WTC11 (cell line): ENCODE measurements around the gene SHANK1. TPM values are rescaled to one million over a fixed set of nuclear protein-coding genes. Genes with fewer than 3 reads are reported as not detected.

ENCODE experiments used
- ATAC-seq: fragments of 200-7000 bp; cut with Tn5 transposase; 2 replicates; pipeline ENCODE4 v1.10.0; 2021; ENCODE audit warnings: mild to moderate bottlenecking, moderate library complexity
- CTCF ChIA-PET: fragments of 300-600 bp; sonication (Branson Sonifier 250); formaldehyde crosslinking; loops from one replicate; lab custom pipeline; 2021; ENCODE audit warnings: antibody characterized with exemption; lab: Charles Lee
- POLR2A ChIA-PET: fragments of 350-600 bp; sonication (Branson Sonifier 250); formaldehyde crosslinking; loops from one replicate; lab custom pipeline; 2021; ENCODE audit warnings: antibody characterized with exemption; lab: Charles Lee
- DNase-seq: peaks from one replicate; pipeline ENCODE4 v3.0.0; 2021; ENCODE audit warnings: low spot score
- H3K27ac Mint-ChIP-seq: 2 replicates; pipeline ENCODE4 v1.8.0; 2021; ENCODE audit warnings: mixed read lengths
- H3K27me3 Mint-ChIP-seq: 2 replicates; pipeline ENCODE4 v1.8.0; 2021; ENCODE audit warnings: low read depth, mild to moderate bottlenecking, moderate library complexity, mixed read lengths
- H3K36me3 Mint-ChIP-seq: 2 replicates; pipeline ENCODE4 v1.8.0; 2021; ENCODE audit warnings: mixed read lengths
- H3K4me1 Mint-ChIP-seq: 2 replicates; pipeline ENCODE4 v1.8.0; 2022; ENCODE audit warnings: mixed read lengths
- H3K4me3 Mint-ChIP-seq: 2 replicates; pipeline ENCODE4 v1.8.0; 2021; ENCODE audit warnings: mild to moderate bottlenecking, moderate library complexity, mixed read lengths
- H3K9me3 Mint-ChIP-seq: 2 replicates; pipeline ENCODE4 v1.8.0; 2021; ENCODE audit warnings: mixed read lengths
- CREB1 ChIP-seq: sonication (generic); formaldehyde crosslinking; IDR thresholded peaks from 2 replicates; pipeline ENCODE4 v1.8.0; 2023; ENCODE audit warnings: mild to moderate bottlenecking, missing genetic modification reagents
- ESRRA ChIP-seq: sonication (generic); formaldehyde crosslinking; IDR thresholded peaks from 2 replicates; pipeline ENCODE4 v1.8.1; 2022; ENCODE audit warnings: mild to moderate bottlenecking, missing genetic modification reagents, borderline replicate concordance
- FOXK1 ChIP-seq: sonication (generic); formaldehyde crosslinking; IDR thresholded peaks from 2 replicates; pipeline ENCODE4 v1.8.0; 2022; ENCODE audit warnings: mild to moderate bottlenecking, moderate library complexity, missing genetic modification reagents
- FOXP1 ChIP-seq: sonication (generic); formaldehyde crosslinking; IDR thresholded peaks from 2 replicates; pipeline ENCODE4 v1.8.0; 2022; ENCODE audit warnings: missing genetic modification reagents, mild to moderate bottlenecking, moderate library complexity, borderline replicate concordance
- GRHL2 ChIP-seq: fragments of 250-450 bp; sonication (Bioruptor Pico); IDR thresholded peaks from 2 replicates; pipeline ENCODE4 v1.8.0; 2022; ENCODE audit warnings: mild to moderate bottlenecking, moderate library complexity; ENCODE audit not compliant: insufficient replicate concordance, severe bottlenecking
- GTF2I ChIP-seq: fragments of 250-450 bp; sonication (Bioruptor Pico); conservative IDR thresholded peaks from 2 replicates; pipeline ENCODE4 v1.4.0; 2021; ENCODE audit warnings: mild to moderate bottlenecking
- HMGA2 ChIP-seq: fragments of 250-450 bp; sonication (Bioruptor Pico); IDR thresholded peaks from 2 replicates; pipeline ENCODE4 v1.4.0; 2021; ENCODE audit warnings: mild to moderate bottlenecking, moderate library complexity
- JUN ChIP-seq: sonication (generic); formaldehyde crosslinking; IDR thresholded peaks from 2 replicates; pipeline ENCODE4 v1.8.0; 2023; ENCODE audit warnings: mild to moderate bottlenecking, missing genetic modification reagents
- NFYB ChIP-seq: sonication (generic); formaldehyde crosslinking; conservative IDR thresholded peaks from 2 replicates; pipeline ENCODE4 v1.8.0; 2022; ENCODE audit warnings: low read depth, missing genetic modification reagents
- RELA ChIP-seq: sonication (generic); formaldehyde crosslinking; IDR thresholded peaks from 2 replicates; pipeline ENCODE4 v1.8.1; 2022; ENCODE audit warnings: missing genetic modification reagents, mild to moderate bottlenecking, borderline replicate concordance
- RORB ChIP-seq: fragments of 250-450 bp; sonication (Bioruptor Pico); IDR thresholded peaks from 2 replicates; pipeline ENCODE4 v1.9.0; 2021; ENCODE audit warnings: mild to moderate bottlenecking
- SMAD4 ChIP-seq: sonication (generic); formaldehyde crosslinking; IDR thresholded peaks from 2 replicates; pipeline ENCODE4 v1.8.0; 2022; ENCODE audit warnings: mild to moderate bottlenecking, missing genetic modification reagents
- TP53 ChIP-seq: sonication (generic); formaldehyde crosslinking; IDR thresholded peaks from 2 replicates; pipeline ENCODE4 v1.8.1; 2023; ENCODE audit warnings: mild to moderate bottlenecking, missing genetic modification reagents
- ZBTB21 ChIP-seq: sonication (generic); formaldehyde crosslinking; IDR thresholded peaks from 2 replicates; pipeline ENCODE4 v1.8.1; 2023; ENCODE audit warnings: mild to moderate bottlenecking, missing genetic modification reagents, borderline replicate concordance
- ZBTB43 ChIP-seq: sonication (generic); formaldehyde crosslinking; IDR thresholded peaks from 2 replicates; pipeline ENCODE4 v1.8.1; 2023; ENCODE audit warnings: mild to moderate bottlenecking, missing genetic modification reagents
- ZNF121 ChIP-seq: sonication (generic); formaldehyde crosslinking; IDR thresholded peaks from 2 replicates; pipeline ENCODE4 v1.8.0; 2023; ENCODE audit warnings: missing genetic modification reagents
- ZNF396 ChIP-seq: fragments of 250-450 bp; sonication (Bioruptor Pico); IDR thresholded peaks from 2 replicates; pipeline ENCODE4 v1.8.0; 2021; ENCODE audit warnings: mild to moderate bottlenecking, moderate library complexity, borderline replicate concordance
- ZNF416 ChIP-seq: fragments of 250-450 bp; sonication (Bioruptor Pico); IDR thresholded peaks from 2 replicates; pipeline ENCODE4 v1.9.0; 2021; ENCODE audit warnings: mild to moderate bottlenecking, inconsistent platforms
- total RNA-seq: library from RNA; stranded (reverse); gene quantifications from 3 replicates; pipeline ENCODE4 v1.2.3, GENCODE V29; 2021
- TF ChIP-seq, protein P1 (sequence below): sonication (generic); formaldehyde crosslinking; IDR thresholded peaks from 2 replicates; pipeline ENCODE4 v1.8.1; 2022; ENCODE audit warnings: low read depth, mild to moderate bottlenecking, moderate library complexity, missing genetic modification reagents, borderline replicate concordance
- TF ChIP-seq, protein P2 (sequence below): sonication (generic); formaldehyde crosslinking; IDR thresholded peaks from 2 replicates; pipeline ENCODE4 v1.8.1; 2022; ENCODE audit warnings: mild to moderate bottlenecking, moderate library complexity, missing genetic modification reagents
- TF ChIP-seq, protein P3 (sequence below): sonication (generic); formaldehyde crosslinking; IDR thresholded peaks from 2 replicates; pipeline ENCODE4 v1.8.0; 2022; ENCODE audit warnings: mild to moderate bottlenecking, missing genetic modification reagents

SHANK1 gene
- total RNA-seq, 1 experiment from 2014 or later = 8.7 TPM

DNA sequence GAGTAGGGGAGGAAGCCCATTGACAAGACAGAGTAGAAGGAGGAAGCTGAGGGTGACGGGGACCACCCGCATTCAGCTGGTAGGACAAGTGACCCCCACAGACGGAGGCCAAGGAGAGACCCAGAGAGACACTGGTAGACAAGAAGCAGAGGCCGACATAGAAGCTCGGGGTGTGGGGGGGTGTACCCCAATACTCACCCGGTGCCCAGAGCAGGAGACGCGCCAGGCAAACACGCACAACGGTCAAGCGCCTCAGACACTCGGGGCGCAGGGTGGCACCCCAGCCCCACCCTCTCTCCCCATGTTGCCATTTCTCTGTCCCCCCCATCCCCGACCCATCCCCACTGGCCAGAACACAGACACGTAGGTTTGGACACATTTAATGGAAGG lies 23.5 kb downstream of the SHANK1 start:
- ChIA-PET CTCF (interaction anchor here (0.6 to 2.4 kb wide), 12 partner anchors 8 to 230 kb away, joined by 3 to 14 read pairs (median 6); no protein-coding TSS in a partner anchor), POLR2A (no interaction called here)
- DNase-seq (no peak), ATAC-seq (no peak)
- H3K27me3 Mint-ChIP-seq = peaks cover 91% of the 10 kb centered on the region
- H3K4me1 Mint-ChIP-seq = peaks cover 16% of the 10 kb centered on the region
- H3K4me3 Mint-ChIP-seq = peak overlapping the region; percentile 61; the same call in 1 of the 2 replicates
- H3K27ac Mint-ChIP-seq = no peak overlapping the region
- H3K36me3 Mint-ChIP-seq = no peaks in the 10 kb centered on the region
- no peaks in the 10 kb centered on the region for H3K9me3 Mint-ChIP-seq
- TF ChIP-seq ZNF396 (no peak), RELA (CRISPR knock-in tag) (no peak), SMAD4 (no peak), HMGA2 (CRISPR knock-in tag) (no peak), ZNF416 (CRISPR knock-in tag) (no peak), ESRRA (no peak), CREB1 (CRISPR knock-in tag) (no peak), RORB (no peak), NFYB (CRISPR knock-in tag) (no peak), ZBTB43 (CRISPR knock-in tag) (no peak), GRHL2 (no peak), GTF2I (CRISPR knock-in tag) (no peak), JUN (CRISPR knock-in tag) (no peak)
- TF ChIP-seq, protein P1, sequence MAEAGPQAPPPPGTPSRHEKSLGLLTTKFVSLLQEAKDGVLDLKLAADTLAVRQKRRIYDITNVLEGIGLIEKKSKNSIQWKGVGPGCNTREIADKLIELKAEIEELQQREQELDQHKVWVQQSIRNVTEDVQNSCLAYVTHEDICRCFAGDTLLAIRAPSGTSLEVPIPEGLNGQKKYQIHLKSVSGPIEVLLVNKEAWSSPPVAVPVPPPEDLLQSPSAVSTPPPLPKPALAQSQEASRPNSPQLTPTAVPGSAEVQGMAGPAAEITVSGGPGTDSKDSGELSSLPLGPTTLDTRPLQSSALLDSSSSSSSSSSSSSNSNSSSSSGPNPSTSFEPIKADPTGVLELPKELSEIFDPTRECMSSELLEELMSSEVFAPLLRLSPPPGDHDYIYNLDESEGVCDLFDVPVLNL (CRISPR knock-in tag) = no peak
- TF ChIP-seq, protein P2, sequence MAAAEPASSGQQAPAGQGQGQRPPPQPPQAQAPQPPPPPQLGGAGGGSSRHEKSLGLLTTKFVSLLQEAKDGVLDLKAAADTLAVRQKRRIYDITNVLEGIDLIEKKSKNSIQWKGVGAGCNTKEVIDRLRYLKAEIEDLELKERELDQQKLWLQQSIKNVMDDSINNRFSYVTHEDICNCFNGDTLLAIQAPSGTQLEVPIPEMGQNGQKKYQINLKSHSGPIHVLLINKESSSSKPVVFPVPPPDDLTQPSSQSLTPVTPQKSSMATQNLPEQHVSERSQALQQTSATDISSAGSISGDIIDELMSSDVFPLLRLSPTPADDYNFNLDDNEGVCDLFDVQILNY (CRISPR knock-in tag) = no peak

DNA sequence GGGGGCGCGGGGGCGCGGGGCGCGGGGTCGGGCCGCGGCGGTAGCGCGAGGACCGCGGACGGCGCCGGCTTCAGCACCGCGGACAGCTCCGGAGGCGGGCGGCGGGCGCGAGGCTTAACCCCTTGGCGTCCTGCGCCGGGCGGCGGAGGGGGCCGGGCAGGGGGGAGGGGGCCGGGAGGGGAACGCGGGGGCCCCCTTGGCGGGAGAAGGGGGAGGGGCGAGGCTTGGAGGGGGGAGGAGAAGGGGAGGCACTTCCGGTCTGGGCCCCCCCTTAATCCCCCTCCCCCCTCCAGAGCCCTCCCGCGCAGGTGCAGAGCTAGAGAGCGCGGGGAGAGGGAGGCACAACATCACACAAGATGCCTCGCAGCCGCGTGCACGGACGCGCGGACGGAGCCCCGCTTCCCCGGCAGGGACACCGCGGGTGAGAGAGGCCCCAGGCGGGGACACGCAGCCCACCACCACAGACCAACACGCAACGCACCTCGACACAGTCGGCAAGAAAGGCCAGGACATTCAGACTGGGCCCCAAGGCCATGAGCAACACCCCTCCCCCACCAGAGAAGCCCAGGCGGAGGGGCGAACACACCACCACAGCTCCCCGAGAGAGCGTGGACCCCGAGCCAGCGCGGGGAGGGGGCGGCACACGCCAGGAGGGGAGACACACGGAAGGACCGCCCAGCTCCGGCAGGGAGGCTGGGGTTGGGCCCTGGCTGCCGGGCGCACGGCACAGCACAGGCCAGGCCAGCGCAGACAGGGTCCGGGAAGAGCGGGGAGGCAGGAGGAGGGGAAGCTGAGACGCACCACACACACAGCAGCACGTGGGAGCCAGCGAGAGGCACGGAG lies 24.1 kb downstream of the SHANK1 start:
- TF ChIP-seq, protein P1 (CRISPR knock-in tag) = no peak
- TF ChIP-seq ZBTB21 (CRISPR knock-in tag) (0 out of 2 replicates have a peak, but pooled peaks have one; percentile 54), FOXP1 (peak; percentile 56), ZNF121 (CRISPR knock-in tag) (peak; percentile 91), FOXK1 (0 out of 2 replicates have a peak, but pooled peaks have one; percentile 21), TP53 (CRISPR knock-in tag) (peak; percentile 49; the same call in 1 of the 2 replicates), ESRRA (0 out of 2 replicates have a peak, but pooled peaks have one; percentile 40), NFYB (CRISPR knock-in tag) (no peak)
- TF ChIP-seq, protein P3, sequence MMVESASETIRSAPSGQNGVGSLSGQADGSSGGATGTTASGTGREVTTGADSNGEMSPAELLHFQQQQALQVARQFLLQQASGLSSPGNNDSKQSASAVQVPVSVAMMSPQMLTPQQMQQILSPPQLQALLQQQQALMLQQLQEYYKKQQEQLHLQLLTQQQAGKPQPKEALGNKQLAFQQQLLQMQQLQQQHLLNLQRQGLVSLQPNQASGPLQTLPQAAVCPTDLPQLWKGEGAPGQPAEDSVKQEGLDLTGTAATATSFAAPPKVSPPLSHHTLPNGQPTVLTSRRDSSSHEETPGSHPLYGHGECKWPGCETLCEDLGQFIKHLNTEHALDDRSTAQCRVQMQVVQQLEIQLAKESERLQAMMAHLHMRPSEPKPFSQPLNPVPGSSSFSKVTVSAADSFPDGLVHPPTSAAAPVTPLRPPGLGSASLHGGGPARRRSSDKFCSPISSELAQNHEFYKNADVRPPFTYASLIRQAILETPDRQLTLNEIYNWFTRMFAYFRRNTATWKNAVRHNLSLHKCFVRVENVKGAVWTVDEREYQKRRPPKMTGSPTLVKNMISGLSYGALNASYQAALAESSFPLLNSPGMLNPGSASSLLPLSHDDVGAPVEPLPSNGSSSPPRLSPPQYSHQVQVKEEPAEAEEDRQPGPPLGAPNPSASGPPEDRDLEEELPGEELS (CRISPR knock-in tag) = peak; percentile 70; the same call in 1 of the 2 replicates
- TF ChIP-seq, all 79 proteins: peak for 7
- peaks cover 92% of the 10 kb centered on the region for H3K27me3 Mint-ChIP-seq
- DNase-seq (peak; percentile 61), ATAC-seq (peak; percentile 64)
- CTCF ChIA-PET = interaction anchor here (0.5 to 2.4 kb wide), 14 partner anchors 9 to 230 kb away, joined by 3 to 14 read pairs (median 6); no protein-coding TSS in a partner anchor
- H3K4me1 Mint-ChIP-seq = peaks cover 16% of the 10 kb centered on the region
- H3K4me3 Mint-ChIP-seq = peak overlapping the region; percentile 61
- no peak overlapping the region for H3K27ac Mint-ChIP-seq
- no peaks in the 10 kb centered on the region for H3K9me3 Mint-ChIP-seq
- no peaks in the 10 kb centered on the region for H3K36me3 Mint-ChIP-seq
- POLR2A ChIA-PET = interaction anchor here (0.6 kb wide), 1 partner anchor 26 kb away, joined by 4 read pairs; no protein-coding TSS in a partner anchor
